HepG2 (cell line): ENCODE data around the gene CACNA2D1. TPM values are rescaled to one million over a fixed set of nuclear protein-coding genes. Genes with fewer than 3 reads are reported as not detected.

ENCODE experiments used
- ATAC-seq: fragments of 200-7000 bp; cut with Tn5 transposase; 3 replicates; pipeline ENCODE4 v1.9.1; 2020; ENCODE audit warnings: mild to moderate bottlenecking, moderate library complexity
- BruUV-seq: library from RNA; stranded (reverse); fragments of 400-500 nt; replicated peaks from 2 replicates; lab custom pipeline; 2021; lab: Mats Ljungman, UMichigan
- CTCF ChIA-PET: fragments of 300-600 bp; formaldehyde crosslinking; extraction: SDS; loops from one replicate; lab custom pipeline; 2021; ENCODE audit warnings: low total read pairs, inconsistent platforms, low intra/inter-chr PET ratio; lab: Yijun Ruan, JAX
- POLR2A ChIA-PET: fragments of 350-600 bp; sonication (Branson Sonifier 250); formaldehyde crosslinking; loops from one replicate; lab custom pipeline; 2020; ENCODE audit warnings: antibody characterized with exemption, inconsistent platforms; lab: Yijun Ruan, JAX
- DNase-seq: peaks from one replicate; pipeline ENCODE4 v3.0.0-alpha.2; 2015; ENCODE audit warnings: low spot score
- FAIRE-seq: peaks from 3 replicates; lab custom pipeline; 2011; peaks lifted over from hg19 to GRCh38; lab: Jason Lieb, UNC
- H2AFZ ChIP-seq: one replicate; pipeline ENCODE4 v1.6.1; 2011; ENCODE audit warnings: low read length, inconsistent platforms
- H3K27ac ChIP-seq: fragments of 300-600 bp; 3 replicates; pipeline ENCODE4 v1.8.0; 2011; ENCODE audit warnings: mixed run types, mild to moderate bottlenecking, mixed read lengths, low read length, inconsistent platforms; ENCODE audit not compliant: insufficient read depth; ENCODE audit errors: extremely low read length
- H3K27me3 ChIP-seq, 2 experiments: fragments of 200-600 bp in 1 of 2; 2 replicates in 1 of 2; 3 replicates in 1 of 2; pipeline versions ENCODE4 v1.6.0 to v1.8.0; 2011; ENCODE audit warnings: low read length in 2 of 2, mild to moderate bottlenecking in 2 of 2, moderate library complexity in 2 of 2, inconsistent platforms in 1 of 2; ENCODE audit not compliant: insufficient read depth in 2 of 2, control insufficient read depth in 1 of 2
- H3K36me3 ChIP-seq, 2 experiments: fragments of 200-600 bp in 1 of 2; replicated peaks in 1 of 2; 2 replicates in 1 of 2; 3 replicates in 1 of 2; pipeline versions ENCODE4 v1.5.1 to v1.8.0; 2011; ENCODE audit warnings: low read length in 2 of 2, inconsistent platforms in 1 of 2; ENCODE audit not compliant: insufficient read depth in 2 of 2, control insufficient read depth in 1 of 2
- H3K4me1 ChIP-seq: 2 replicates; pipeline ENCODE4 v1.5.1; 2012; ENCODE audit warnings: low read length, inconsistent platforms; ENCODE audit not compliant: insufficient read depth
- H3K4me2 ChIP-seq: 2 replicates; pipeline ENCODE4 v1.6.0; 2011; ENCODE audit warnings: low read depth, low read length, inconsistent platforms
- H3K4me3 ChIP-seq, 3 experiments: fragments of 200-600 bp in 1 of 3; sonication (generic), shearing (Covaris generic) in 1 of 3; replicated peaks in 1 of 3; 2 replicates each; pipeline ENCODE4 v1.5.1; 2011 to 2016; ENCODE audit warnings: low read length in 3 of 3, inconsistent platforms in 2 of 3, low read depth in 2 of 3, mild to moderate bottlenecking in 2 of 3, control low read depth in 1 of 3, mixed read lengths in 1 of 3; ENCODE audit not compliant: insufficient read depth in 1 of 3
- H3K79me2 ChIP-seq: one replicate; pipeline ENCODE4 v1.6.1; 2011; ENCODE audit warnings: low read length, inconsistent platforms; ENCODE audit not compliant: insufficient read depth
- H3K9ac ChIP-seq: 2 replicates; pipeline ENCODE4 v1.6.0; 2011; ENCODE audit warnings: mild to moderate bottlenecking, low read depth, low read length, inconsistent platforms; ENCODE audit not compliant: insufficient read depth
- H3K9me3 ChIP-seq: 2 replicates; pipeline ENCODE4 v1.5.1; 2012; ENCODE audit warnings: mild to moderate bottlenecking, low read length
- H4K20me1 ChIP-seq: 2 replicates; pipeline ENCODE4 v1.6.0; 2011; ENCODE audit warnings: inconsistent platforms, mild to moderate bottlenecking, low read length, moderate library complexity; ENCODE audit not compliant: insufficient read depth
- MED1 ChIP-seq: sonication (generic); formaldehyde crosslinking; IDR thresholded peaks from 2 replicates; pipeline ENCODE4 v1.4.0; 2020; ENCODE audit warnings: missing genetic modification reagents
- MIER2 ChIP-seq: IDR thresholded peaks from 2 replicates; pipeline ENCODE4 v1.6.1; 2016; ENCODE audit warnings: missing biosample characterization, missing genetic modification reagents
- NR3C1 ChIP-seq: sonication (generic); formaldehyde crosslinking; IDR thresholded peaks from 2 replicates; pipeline ENCODE4 v1.4.0; 2020; ENCODE audit warnings: missing genetic modification reagents
- ZNF552 ChIP-seq: sonication (generic); formaldehyde crosslinking; IDR thresholded peaks from 2 replicates; pipeline ENCODE4 v1.9.0; 2022; ENCODE audit warnings: missing genetic modification reagents, mild to moderate bottlenecking, borderline replicate concordance
- ZNF572 ChIP-seq: sonication (generic); formaldehyde crosslinking; IDR thresholded peaks from 2 replicates; pipeline ENCODE4 v1.5.1; 2020; ENCODE audit warnings: mild to moderate bottlenecking, missing genetic modification reagents
- ZNF652 ChIP-seq: IDR thresholded peaks from 2 replicates; pipeline ENCODE4 v1.6.1; 2016; ENCODE audit warnings: low read depth, borderline replicate concordance
- ZNF687 ChIP-seq: sonication (generic); formaldehyde crosslinking; IDR thresholded peaks from 2 replicates; pipeline ENCODE4 v1.5.1; 2020; ENCODE audit warnings: mild to moderate bottlenecking, missing genetic modification reagents, moderate library complexity
- WGBS: methylation state at CpG from one replicate; pipeline ENCODE4 v1.1.6; 2017; ENCODE audit warnings: low lambda C conversion rate; 5-methylcytosine and 5-hydroxymethylcytosine counted together
- in situ Hi-C: cut with HindIII; loops from 2 replicates; pipeline ENCODE4 v1.10.0; 2017; ENCODE audit warnings: low pct_unique_long_range_greater_than_20kb; ENCODE audit not compliant: extremely low pct_ligation_motif_present
- intact Hi-C: fragments of 100-400 bp; cut with micrococcal nuclease; formaldehyde crosslinking; loops from one replicate; pipeline ENCODE4 v1.10.0; 2022; ENCODE audit not compliant: unreplicated experiment
- polyA plus RNA-seq, 8 experiments: library from polyadenylated mRNA; depleted of rRNA in 3 of 8; stranded (reverse) in 7 of 8; unstranded in 1 of 8; fragments of >200 nt; fragmentation: Illumina TruSeq in 4 of 8; extraction: Trizol in 4 of 8; gene quantifications; 2 replicates each; pipeline versions ENCODE4 v1.2.1 to v1.2.3, GENCODE V29; 2011 to 2016; ENCODE audit warnings: low read depth in 4 of 8, missing spikeins in 1 of 8, mixed read lengths in 1 of 8; ENCODE audit not compliant: insufficient read depth in 1 of 8
- total RNA-seq, 5 experiments: library from RNA; depleted of rRNA; stranded (reverse); fragments of >200 nt; fragmentation: Illumina TruSeq; extraction: Trizol; gene quantifications; 2 replicates each; pipeline ENCODE4 v1.2.3, GENCODE V29; 2016; ENCODE audit warnings: low read depth in 1 of 5
- TF ChIP-seq, protein P1 (sequence below): sonication (generic); formaldehyde crosslinking; IDR thresholded peaks from 2 replicates; pipeline ENCODE4 v1.4.0; 2020; ENCODE audit warnings: missing genetic modification reagents
- TF ChIP-seq, protein P2 (sequence below): sonication (generic); formaldehyde crosslinking; conservative IDR thresholded peaks from 2 replicates; pipeline ENCODE4 v1.4.0; 2020; ENCODE audit warnings: missing genetic modification reagents

The CACNA2D1 gene
- total and polyA plus RNA-seq, 2 of the 13 experiments (the other 11 are each of a cell fraction or from before 2014, with no cell fraction given) = not detected

GRCh38 chr7:82126576-82126975 lies 317.0 kb downstream of the CACNA2D1 start:
- intact Hi-C loops (no loop called here), in situ Hi-C loops (no loop called here)
- H3K4me1 ChIP-seq = no peaks in the 10 kb centered on the region
- DNase-seq (no peak), FAIRE-seq (no peak), ATAC-seq (no peak)
- H3K4me2 ChIP-seq = no peak overlapping the region
- no peaks in the 10 kb centered on the region for H4K20me1 ChIP-seq
- WGBS = 0% methylated on average over 1 of the region's 1 CpG
- H3K27me3 ChIP-seq = no peaks in the 10 kb centered on the region
- POLR2A ChIA-PET = no interaction called here
- BruUV-seq = no TSS peak
- TF ChIP-seq MIER2 (CRISPR knock-in tag) (no peak), ZNF687 (CRISPR knock-in tag) (no peak), ZNF572 (CRISPR knock-in tag) (no peak), NR3C1 (CRISPR knock-in tag) (no peak), ZNF552 (CRISPR knock-in tag) (no peak), MED1 (CRISPR knock-in tag) (no peak), ZNF652 (no peak)
- TF ChIP-seq, protein P1, sequence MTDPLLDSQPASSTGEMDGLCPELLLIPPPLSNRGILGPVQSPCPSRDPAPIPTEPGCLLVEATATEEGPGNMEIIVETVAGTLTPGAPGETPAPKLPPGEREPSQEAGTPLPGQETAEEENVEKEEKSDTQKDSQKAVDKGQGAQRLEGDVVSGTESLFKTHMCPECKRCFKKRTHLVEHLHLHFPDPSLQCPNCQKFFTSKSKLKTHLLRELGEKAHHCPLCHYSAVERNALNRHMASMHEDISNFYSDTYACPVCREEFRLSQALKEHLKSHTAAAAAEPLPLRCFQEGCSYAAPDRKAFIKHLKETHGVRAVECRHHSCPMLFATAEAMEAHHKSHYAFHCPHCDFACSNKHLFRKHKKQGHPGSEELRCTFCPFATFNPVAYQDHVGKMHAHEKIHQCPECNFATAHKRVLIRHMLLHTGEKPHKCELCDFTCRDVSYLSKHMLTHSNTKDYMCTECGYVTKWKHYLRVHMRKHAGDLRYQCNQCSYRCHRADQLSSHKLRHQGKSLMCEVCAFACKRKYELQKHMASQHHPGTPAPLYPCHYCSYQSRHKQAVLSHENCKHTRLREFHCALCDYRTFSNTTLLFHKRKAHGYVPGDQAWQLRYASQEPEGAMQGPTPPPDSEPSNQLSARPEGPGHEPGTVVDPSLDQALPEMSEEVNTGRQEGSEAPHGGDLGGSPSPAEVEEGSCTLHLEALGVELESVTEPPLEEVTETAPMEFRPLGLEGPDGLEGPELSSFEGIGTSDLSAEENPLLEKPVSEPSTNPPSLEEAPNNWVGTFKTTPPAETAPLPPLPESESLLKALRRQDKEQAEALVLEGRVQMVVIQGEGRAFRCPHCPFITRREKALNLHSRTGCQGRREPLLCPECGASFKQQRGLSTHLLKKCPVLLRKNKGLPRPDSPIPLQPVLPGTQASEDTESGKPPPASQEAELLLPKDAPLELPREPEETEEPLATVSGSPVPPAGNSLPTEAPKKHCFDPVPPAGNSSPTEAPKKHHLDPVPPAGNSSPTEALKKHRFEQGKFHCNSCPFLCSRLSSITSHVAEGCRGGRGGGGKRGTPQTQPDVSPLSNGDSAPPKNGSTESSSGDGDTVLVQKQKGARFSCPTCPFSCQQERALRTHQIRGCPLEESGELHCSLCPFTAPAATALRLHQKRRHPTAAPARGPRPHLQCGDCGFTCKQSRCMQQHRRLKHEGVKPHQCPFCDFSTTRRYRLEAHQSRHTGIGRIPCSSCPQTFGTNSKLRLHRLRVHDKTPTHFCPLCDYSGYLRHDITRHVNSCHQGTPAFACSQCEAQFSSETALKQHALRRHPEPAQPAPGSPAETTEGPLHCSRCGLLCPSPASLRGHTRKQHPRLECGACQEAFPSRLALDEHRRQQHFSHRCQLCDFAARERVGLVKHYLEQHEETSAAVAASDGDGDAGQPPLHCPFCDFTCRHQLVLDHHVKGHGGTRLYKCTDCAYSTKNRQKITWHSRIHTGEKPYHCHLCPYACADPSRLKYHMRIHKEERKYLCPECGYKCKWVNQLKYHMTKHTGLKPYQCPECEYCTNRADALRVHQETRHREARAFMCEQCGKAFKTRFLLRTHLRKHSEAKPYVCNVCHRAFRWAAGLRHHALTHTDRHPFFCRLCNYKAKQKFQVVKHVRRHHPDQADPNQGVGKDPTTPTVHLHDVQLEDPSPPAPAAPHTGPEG (CRISPR knock-in tag) = no peak
- TF ChIP-seq, protein P2, sequence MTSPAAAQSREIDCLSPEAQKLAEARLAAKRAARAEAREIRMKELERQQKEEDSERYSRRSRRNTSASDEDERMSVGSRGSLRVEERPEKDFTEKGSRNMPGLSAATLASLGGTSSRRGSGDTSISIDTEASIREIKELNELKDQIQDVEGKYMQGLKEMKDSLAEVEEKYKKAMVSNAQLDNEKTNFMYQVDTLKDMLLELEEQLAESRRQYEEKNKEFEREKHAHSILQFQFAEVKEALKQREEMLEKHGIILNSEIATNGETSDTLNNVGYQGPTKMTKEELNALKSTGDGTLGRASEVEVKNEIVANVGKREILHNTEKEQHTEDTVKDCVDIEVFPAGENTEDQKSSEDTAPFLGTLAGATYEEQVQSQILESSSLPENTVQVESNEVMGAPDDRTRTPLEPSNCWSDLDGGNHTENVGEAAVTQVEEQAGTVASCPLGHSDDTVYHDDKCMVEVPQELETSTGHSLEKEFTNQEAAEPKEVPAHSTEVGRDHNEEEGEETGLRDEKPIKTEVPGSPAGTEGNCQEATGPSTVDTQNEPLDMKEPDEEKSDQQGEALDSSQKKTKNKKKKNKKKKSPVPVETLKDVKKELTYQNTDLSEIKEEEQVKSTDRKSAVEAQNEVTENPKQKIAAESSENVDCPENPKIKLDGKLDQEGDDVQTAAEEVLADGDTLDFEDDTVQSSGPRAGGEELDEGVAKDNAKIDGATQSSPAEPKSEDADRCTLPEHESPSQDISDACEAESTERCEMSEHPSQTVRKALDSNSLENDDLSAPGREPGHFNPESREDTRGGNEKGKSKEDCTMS (CRISPR knock-in tag) = no peak
- CTCF ChIA-PET = no interaction called here
- H3K36me3 ChIP-seq = no peaks in the 10 kb centered on the region
- H3K9me3 ChIP-seq = peaks cover 6% of the 10 kb centered on the region
- no peaks in the 10 kb centered on the region for H3K79me2 ChIP-seq
- no peak overlapping the region for H3K9ac ChIP-seq
- H3K4me3 ChIP-seq = no peak overlapping the region
- no peak overlapping the region for H2AFZ ChIP-seq
- no peak overlapping the region for H3K27ac ChIP-seq
